Stimulated activated CD4-positive, alpha-beta T cell treated with anti-CD3 and anti-CD28 coated beads, Interleukin-1b, Interleukin-23, amount 100 ng/mL, for 4 hours (primary cell): ENCODE measurements around the gene HAUS2.

Experiments used
- DNase-seq, 2 donors: peaks; one replicate each; pipeline ENCODE4 v3.0.0-alpha.2; 2020; ENCODE audit warnings: low read depth in 2 of 2

The HAUS2 gene

GRCh38 chr15:42608110-42608531 lies 59.5 kb downstream of the HAUS2 start:
- DNase-seq = no peak

- DNase-seq = no peak
These were observed 60.3 kb downstream of the HAUS2 start for GRCh38 chr15:42608752-42609488.

GRCh38 chr15:42611532-42611931 lies 62.9 kb downstream of the HAUS2 start:
- no peak for DNase-seq

- DNase-seq = no peak
These were observed 63.8 kb downstream of the HAUS2 start for GRCh38 chr15:42612367-42612912.

GRCh38 chr15:42616107-42616506 lies 67.5 kb downstream of the HAUS2 start:
- DNase-seq = no peak
